GM10266 (cell line): ENCODE data around the gene SCG5.
A peak's percentile ranks its signal among the peaks of the same experiment; 100 is the strongest.

ENCODE experiments used
- DNase-seq: peaks from one replicate; pipeline ENCODE4 v3.0.0; 2012; ENCODE audit errors: extremely low spot score
- TF ChIP-seq, protein P1 (sequence below): IDR thresholded peaks from 2 replicates; pipeline ENCODE4 v1.5.1; 2012; ENCODE audit warnings: mild to moderate bottlenecking, low read depth; ENCODE audit not compliant: control insufficient read depth, insufficient read depth; ENCODE audit errors: missing control alignments

SCG5 gene

DNA sequence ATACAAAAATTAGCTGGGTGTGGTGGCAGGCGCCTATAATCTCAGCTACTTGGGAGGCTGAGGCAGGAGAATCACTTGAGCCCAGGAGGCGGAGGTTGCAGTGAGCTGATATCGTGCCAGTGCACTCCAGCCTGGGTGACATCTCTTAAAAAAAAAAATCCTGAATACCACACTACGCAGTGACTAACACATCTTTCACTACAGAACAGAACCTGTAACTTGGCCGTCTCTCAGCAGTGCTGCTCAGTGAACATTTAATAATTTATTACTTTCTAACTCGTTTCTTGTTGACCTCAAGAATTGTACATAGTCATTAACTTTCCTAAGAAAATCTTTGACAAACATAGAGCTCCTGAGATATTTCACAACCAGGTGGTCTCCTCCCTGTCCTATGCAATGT is 80.1 kb downstream of the SCG5 start:
- TF ChIP-seq, protein P1, sequence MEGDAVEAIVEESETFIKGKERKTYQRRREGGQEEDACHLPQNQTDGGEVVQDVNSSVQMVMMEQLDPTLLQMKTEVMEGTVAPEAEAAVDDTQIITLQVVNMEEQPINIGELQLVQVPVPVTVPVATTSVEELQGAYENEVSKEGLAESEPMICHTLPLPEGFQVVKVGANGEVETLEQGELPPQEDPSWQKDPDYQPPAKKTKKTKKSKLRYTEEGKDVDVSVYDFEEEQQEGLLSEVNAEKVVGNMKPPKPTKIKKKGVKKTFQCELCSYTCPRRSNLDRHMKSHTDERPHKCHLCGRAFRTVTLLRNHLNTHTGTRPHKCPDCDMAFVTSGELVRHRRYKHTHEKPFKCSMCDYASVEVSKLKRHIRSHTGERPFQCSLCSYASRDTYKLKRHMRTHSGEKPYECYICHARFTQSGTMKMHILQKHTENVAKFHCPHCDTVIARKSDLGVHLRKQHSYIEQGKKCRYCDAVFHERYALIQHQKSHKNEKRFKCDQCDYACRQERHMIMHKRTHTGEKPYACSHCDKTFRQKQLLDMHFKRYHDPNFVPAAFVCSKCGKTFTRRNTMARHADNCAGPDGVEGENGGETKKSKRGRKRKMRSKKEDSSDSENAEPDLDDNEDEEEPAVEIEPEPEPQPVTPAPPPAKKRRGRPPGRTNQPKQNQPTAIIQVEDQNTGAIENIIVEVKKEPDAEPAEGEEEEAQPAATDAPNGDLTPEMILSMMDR = no peak
- DNase-seq = no peak

DNA sequence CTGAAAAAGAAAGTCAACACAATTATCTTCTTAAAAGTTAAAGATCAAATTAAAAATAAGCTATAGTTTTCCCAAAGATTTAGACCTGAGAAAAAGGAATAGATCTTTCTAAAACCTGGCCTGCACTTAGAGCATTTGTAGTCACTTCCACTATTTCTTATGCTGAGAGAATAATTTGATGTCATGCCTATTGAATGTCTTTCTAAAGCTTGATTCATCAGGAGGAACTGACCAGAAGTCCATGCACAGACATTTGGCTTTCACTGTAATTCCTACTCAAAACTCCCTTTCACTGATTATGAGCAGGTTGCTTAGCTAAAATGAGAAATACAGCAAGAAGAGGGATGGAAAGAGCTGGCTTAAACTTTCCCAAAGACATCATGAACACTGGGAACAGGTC is 80.6 kb downstream of the SCG5 start:
- TF ChIP-seq, protein P1 = no peak
- no peak for DNase-seq

DNA sequence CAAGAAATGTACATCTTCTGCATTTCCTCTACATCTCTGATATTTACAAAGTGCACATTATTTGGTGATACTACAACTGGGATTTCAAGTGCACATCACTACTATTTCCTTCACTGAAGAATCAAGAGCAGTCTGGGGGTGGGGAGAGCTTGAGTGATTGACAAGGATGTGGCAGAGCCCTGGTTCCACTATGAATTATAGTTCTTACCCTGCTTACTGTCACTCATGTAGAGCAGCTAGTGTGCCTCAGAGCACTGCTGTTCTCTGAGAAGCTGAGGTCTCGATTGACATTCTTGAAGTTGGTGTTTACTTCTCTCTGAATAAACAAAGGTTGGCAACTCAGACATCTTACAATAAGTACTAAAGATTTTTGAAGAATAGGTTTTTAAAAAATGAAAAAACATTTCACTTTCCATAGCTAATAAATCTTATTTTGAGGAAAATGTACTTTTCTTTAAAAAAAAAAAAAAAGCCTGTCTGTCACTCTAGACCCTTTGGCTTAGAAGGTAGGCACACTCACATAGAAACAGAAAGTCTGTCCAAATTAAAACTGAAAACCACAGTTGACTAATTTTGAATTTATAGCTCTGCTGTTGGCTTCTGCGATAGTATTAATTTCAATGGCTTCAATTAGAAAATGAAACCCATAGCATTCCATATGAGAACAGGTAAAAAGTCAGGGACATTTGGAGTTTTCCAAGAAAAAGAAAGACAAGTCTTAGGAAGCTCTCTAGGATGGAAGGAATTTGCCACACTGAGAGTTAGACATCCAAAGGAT is 81.8 kb downstream of the SCG5 start:
- TF ChIP-seq, protein P1 = no peak
- DNase-seq = peak; percentile 61

DNA sequence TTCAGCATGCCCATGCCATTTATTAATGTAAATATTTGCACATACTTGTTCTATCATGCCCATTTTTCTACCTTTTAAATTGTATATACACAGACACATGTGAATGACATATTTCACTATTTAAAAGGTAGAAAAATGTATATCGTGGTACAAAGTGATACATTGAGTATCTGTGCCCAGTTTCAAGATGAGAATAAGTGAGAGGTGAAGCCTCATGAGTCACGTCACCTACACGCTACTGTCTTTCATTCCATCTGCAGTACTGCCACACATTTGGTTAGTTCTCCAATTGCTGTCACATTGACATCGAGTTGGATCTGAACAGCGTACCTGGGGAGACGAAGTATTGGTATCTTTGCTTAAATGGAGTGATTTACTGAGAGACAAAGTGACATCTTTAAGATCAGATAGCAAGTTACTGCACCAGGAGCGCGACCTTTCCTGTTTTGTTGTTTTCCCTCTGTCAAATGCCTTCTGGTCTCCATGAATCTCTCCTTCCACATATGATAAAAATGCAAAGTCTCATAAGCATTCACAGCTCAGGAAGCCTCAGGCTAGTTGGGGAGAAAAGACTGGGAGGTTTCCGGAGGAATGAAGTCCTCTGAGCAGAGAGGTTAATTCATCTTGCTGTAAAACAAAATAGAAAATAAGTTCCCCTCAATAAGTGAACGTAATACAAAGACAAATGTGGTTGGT is 88.3 kb downstream of the SCG5 start:
- no peak for DNase-seq
- TF ChIP-seq, protein P1 = no peak

DNA sequence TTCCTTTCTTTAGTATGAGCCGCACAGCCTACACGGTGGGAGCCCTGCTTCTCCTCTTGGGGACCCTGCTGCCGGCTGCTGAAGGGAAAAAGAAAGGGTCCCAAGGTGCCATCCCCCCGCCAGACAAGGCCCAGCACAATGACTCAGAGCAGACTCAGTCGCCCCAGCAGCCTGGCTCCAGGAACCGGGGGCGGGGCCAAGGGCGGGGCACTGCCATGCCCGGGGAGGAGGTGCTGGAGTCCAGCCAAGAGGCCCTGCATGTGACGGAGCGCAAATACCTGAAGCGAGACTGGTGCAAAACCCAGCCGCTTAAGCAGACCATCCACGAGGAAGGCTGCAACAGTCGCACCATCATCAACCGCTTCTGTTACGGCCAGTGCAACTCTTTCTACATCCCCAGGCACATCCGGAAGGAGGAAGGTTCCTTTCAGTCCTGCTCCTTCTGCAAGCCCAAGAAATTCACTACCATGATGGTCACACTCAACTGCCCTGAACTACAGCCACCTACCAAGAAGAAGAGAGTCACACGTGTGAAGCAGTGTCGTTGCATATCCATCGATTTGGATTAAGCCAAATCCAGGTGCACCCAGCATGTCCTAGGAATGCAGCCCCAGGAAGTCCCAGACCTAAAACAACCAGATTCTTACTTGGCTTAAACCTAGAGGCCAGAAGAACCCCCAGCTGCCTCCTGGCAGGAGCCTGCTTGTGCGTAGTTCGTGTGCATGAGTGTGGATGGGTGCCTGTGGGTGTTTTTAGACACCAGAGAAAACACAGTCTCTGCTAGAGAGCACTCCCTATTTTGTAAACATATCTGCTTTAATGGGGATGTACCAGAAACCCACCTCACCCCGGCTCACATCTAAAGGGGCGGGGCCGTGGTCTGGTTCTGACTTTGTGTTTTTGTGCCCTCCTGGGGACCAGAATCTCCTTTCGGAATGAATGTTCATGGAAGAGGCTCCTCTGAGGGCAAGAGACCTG is 89.5 kb downstream of the SCG5 start:
- no peak for DNase-seq
- TF ChIP-seq, protein P1 = no peak

DNA sequence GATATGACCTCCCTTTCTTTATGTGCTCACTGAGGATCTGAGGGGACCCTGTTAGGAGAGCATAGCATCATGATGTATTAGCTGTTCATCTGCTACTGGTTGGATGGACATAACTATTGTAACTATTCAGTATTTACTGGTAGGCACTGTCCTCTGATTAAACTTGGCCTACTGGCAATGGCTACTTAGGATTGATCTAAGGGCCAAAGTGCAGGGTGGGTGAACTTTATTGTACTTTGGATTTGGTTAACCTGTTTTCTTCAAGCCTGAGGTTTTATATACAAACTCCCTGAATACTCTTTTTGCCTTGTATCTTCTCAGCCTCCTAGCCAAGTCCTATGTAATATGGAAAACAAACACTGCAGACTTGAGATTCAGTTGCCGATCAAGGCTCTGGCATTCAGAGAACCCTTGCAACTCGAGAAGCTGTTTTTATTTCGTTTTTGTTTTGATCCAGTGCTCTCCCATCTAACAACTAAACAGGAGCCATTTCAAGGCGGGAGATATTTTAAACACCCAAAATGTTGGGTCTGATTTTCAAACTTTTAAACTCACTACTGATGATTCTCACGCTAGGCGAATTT is 91.2 kb downstream of the SCG5 start:
- TF ChIP-seq, protein P1 = no peak
- no peak for DNase-seq
